Lower leg skin (tissue), 4 donors: ENCODE data around the gene UBAC2. TPM values are rescaled to one million over a fixed set of nuclear protein-coding genes. Genes with fewer than 3 reads are reported as not detected.
A peak's percentile ranks its signal among the peaks of the same experiment; 100 is the strongest.

Experiments used
- DNase-seq, 2 donors: peaks; one replicate each; pipeline ENCODE4 v3.0.0-alpha.2; 2019; ENCODE audit warnings: low spot score in 2 of 2
- H3K4me3 ChIP-seq: fragments of 200-600 bp; sonication (generic); 2 replicates; pipeline ENCODE4 v1.5.1; 2017; ENCODE audit warnings: mild to moderate bottlenecking, low read depth; ENCODE audit not compliant: poor library complexity, severe bottlenecking
- POLR2A ChIP-seq, 2 donors: fragments of 450-650 bp; IDR thresholded peaks; one replicate each; pipeline ENCODE4 v1.6.1; 2016 to 2017; ENCODE audit warnings: antibody characterized with exemption in 2 of 2, mild to moderate bottlenecking in 1 of 2, moderate library complexity in 1 of 2
- WGBS, 2 donors: methylation state at CpG; one replicate each; pipeline ENCODE4 v1.1.5; 2018; 5-methylcytosine and 5-hydroxymethylcytosine counted together
- intact Hi-C: fragments of 100-400 bp; cut with DNase I; formaldehyde crosslinking; loops from one replicate; pipeline ENCODE4 v1.15.0; 2023; ENCODE audit warnings: low total_unique reads
- total RNA-seq, 4 donors: library from RNA; depleted of rRNA; stranded (reverse); fragments of >200 nt; gene quantifications; one replicate each; pipeline ENCODE4 v1.1.0, GENCODE V29; 2016
- TF ChIP-seq, protein P1 (sequence below), 3 donors: fragments of 450-650 bp; IDR thresholded peaks; one replicate each; pipeline ENCODE4 v1.5.1; 2016; ENCODE audit warnings: antibody characterized with exemption in 3 of 3, mild to moderate bottlenecking in 3 of 3, moderate library complexity in 2 of 3

Gene UBAC2
- total RNA-seq, 4 donors from 2014 or later = 94.8 to 125 (median 106) TPM

DNA sequence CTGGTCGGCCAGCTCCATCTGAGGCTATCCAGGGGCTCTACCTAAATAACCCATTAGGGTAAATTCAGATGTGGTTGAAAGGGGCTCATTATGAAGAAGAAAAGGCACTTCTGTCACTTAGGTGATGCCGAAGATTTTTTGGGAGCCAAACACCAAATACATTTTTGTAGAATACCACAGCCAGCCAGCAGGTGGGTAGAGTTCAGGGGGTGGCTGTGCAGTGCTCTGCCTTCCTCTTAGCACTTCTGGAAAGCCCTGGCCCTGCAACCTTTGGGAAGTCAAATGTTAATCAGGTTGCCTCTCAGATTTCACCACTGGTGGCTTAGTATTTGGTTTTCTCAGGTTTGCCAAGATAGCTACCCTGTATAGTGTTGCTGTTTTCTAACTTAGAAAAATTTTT lies 76.1 kb downstream of the UBAC2 start:
- TF ChIP-seq, protein P1, sequence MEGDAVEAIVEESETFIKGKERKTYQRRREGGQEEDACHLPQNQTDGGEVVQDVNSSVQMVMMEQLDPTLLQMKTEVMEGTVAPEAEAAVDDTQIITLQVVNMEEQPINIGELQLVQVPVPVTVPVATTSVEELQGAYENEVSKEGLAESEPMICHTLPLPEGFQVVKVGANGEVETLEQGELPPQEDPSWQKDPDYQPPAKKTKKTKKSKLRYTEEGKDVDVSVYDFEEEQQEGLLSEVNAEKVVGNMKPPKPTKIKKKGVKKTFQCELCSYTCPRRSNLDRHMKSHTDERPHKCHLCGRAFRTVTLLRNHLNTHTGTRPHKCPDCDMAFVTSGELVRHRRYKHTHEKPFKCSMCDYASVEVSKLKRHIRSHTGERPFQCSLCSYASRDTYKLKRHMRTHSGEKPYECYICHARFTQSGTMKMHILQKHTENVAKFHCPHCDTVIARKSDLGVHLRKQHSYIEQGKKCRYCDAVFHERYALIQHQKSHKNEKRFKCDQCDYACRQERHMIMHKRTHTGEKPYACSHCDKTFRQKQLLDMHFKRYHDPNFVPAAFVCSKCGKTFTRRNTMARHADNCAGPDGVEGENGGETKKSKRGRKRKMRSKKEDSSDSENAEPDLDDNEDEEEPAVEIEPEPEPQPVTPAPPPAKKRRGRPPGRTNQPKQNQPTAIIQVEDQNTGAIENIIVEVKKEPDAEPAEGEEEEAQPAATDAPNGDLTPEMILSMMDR (IDR thresholded peaks at IDR 0.05) = no peak
- no peak for TF ChIP-seq POLR2A (IDR thresholded peaks at IDR 0.05)
- no peak for DNase-seq
- no peak overlapping the region for H3K4me3 ChIP-seq
- intact Hi-C loops = loop anchor here (5.0 kb wide), 1 partner anchor 156 kb away; no protein-coding TSS in a partner anchor
- WGBS, 2 donors = 94% methylated on average over 2 of the region's 2 CpGs

DNA sequence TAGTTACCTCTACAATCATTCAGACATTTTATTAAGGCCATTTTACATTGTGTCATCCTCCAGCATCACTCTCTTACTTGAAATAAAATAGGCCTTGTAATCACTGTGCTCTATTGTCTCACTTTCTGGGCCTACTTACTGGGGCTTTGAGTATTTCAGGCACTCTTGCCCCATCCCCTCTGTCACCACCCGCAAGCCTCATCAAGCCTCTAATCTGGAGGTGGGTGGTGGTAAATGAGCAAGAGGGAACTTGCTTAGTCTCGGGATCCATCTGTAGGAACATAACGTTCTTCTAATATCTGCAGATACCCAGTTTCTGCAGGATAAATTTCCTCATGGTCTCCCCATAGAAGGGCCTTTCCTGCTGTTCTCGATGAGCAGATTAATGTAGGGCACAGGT lies 77.0 kb downstream of the UBAC2 start:
- no peak overlapping the region for H3K4me3 ChIP-seq
- intact Hi-C loops = loop anchor here (5.0 kb wide), 1 partner anchor 155 kb away; no protein-coding TSS in a partner anchor
- TF ChIP-seq, protein P1 (IDR thresholded peaks at IDR 0.05) = no peak
- no peak for TF ChIP-seq POLR2A (IDR thresholded peaks at IDR 0.05)
- no peak for DNase-seq
- 74 to 79% methylated on average over 4 of the region's 4 CpGs for WGBS, 2 donors

DNA sequence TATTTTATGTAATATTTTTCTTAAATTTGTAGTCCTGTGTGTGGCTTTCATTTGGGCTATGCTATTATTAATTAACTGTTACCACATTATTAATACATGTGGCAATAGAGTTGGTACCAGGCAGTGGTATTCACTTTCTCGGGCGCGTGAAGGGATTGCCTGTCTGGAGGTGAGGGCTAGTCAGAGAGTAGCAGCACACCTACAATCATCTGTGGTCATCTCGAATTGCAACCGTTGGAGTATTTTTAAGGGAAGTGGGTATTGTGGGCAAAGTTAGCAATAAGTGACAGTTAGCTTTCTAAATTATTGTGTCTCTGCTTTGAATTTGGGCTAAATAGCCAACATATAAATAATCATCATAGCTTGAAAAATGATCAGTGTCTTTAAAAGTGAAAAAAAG lies 77.5 kb downstream of the UBAC2 start:
- TF ChIP-seq, protein P1 (IDR thresholded peaks at IDR 0.05) = no peak
- no peak for TF ChIP-seq POLR2A (IDR thresholded peaks at IDR 0.05)
- intact Hi-C loops = loop anchor here (5.0 kb wide), 1 partner anchor 154 kb away; no protein-coding TSS in a partner anchor
- H3K4me3 ChIP-seq = no peak overlapping the region
- WGBS, 2 donors = 82 to 84% methylated on average over 5 of the region's 5 CpGs
- DNase-seq = no peak

DNA sequence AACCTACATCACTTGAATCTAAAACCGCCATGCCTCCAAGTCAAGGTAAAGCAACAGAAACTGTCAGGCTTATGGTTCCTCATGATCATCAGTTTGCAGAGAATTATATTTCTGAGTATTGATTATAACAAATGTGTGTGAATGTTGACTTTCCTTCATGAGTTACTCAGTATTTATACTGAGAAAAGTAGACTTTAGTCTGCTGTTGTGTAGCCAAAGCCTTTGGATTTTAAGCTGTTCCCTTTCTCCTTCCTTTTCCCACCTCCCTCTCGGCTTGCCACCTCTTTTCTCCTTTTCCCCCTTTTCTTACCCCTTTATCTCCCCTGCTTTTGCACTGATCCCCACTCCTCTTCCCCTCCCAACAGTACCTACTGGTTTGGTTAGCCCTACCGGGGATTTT lies 78.2 kb downstream of the UBAC2 start:
- intact Hi-C loops = loop anchor here (5.0 kb wide), 1 partner anchor 153 kb away; no protein-coding TSS in a partner anchor
- H3K4me3 ChIP-seq = no peak overlapping the region
- TF ChIP-seq, protein P1 (IDR thresholded peaks at IDR 0.05) = no peak
- TF ChIP-seq POLR2A (IDR thresholded peaks at IDR 0.05) = no peak
- no peak for DNase-seq
- 93 to 95% methylated on average over 3 of the region's 3 CpGs for WGBS, 2 donors

DNA sequence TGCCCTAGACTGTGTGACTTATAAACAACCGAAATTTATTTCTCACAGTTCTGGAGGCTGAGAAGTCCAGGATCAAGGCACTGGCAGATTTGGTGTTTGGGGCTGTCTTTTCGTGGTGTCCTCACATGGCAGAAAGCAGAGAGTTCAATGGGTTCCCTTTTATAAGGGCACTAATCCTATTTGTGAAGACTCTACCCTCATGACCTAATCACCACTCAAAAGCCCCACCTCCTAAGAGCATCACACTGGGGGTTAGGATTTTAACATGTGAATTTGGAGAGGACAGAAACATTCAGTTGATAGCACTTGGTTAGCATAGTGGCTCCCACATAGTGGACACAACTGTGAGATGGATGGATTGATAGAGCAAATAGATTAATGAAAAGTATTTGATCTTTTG lies 79.0 kb downstream of the UBAC2 start:
- 94 to 98% methylated on average over 2 of the region's 2 CpGs for whole genome bisulfite sequencing, 2 donors
- intact Hi-C loops = loop anchor here (5.0 kb wide), 1 partner anchor 153 kb away; no protein-coding TSS in a partner anchor
- no peak for TF ChIP-seq POLR2A (IDR thresholded peaks at IDR 0.05)
- TF ChIP-seq, protein P1 (IDR thresholded peaks at IDR 0.05) = no peak
- DNase-seq = peak in 1 of 2 donors; percentile 9
- H3K4me3 ChIP-seq = no peak overlapping the region

DNA sequence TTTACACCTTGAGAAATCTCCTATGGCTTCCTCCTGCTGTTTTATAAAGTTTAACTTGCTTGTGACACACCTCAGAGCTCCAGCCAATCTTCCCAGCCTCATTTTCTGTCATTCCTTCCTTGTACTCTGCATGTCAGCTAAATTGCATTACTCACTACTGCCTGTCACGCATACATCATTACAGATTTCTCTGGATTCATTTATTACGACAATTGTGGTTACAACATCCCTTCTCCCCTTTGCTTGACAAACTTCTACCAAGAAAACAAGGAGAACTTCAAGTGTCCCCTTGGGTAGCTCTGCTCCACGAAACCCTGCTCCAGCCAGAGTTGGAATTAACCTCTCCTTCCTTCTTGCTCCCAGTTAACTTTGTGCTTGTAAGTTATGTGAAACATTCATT lies 79.5 kb downstream of the UBAC2 start:
- H3K4me3 ChIP-seq = no peak overlapping the region
- TF ChIP-seq POLR2A (IDR thresholded peaks at IDR 0.05) = no peak
- TF ChIP-seq, protein P1 (IDR thresholded peaks at IDR 0.05) = no peak
- peak in 1 of 2 donors; percentile 38 for DNase-seq
- WGBS, 2 donors = 63 to 68% methylated on average over 3 of the region's 3 CpGs
- intact Hi-C loops = no loop called here
